ENCODE measurements around the gene CUX1.

GRCh38 chr7:101819183-101819582 is 1.8 kb downstream of the CUX1 start:
- no peak for TF ChIP-seq CTCF (IDR thresholded peaks at IDR 0.05 in 2 of 3, conservative IDR thresholded peaks at IDR 0.05 in 1 of 3; ENCODE audit: control insufficient read depth in 2 of 3, extremely low read depth in 1 of 3, insufficient read depth in 1 of 3, low read depth in 3 of 3, low read length in 3 of 3)
- no peak for TF ChIP-seq BACH1 (IDR thresholded peaks at IDR 0.05; ENCODE audit: borderline replicate concordance)
- no peak for TF ChIP-seq HCFC1 (IDR thresholded peaks at IDR 0.05; ENCODE audit: low read length)
- no peak for TF ChIP-seq EZH2 (IDR thresholded peaks at IDR 0.05; ENCODE audit: borderline replicate concordance, control insufficient read depth, low read depth, low read length)
- no peak for TF ChIP-seq EGR1 (IDR thresholded peaks at IDR 0.05; ENCODE audit: borderline replicate concordance in 1 of 2, low read depth in 2 of 2, low read length in 2 of 2)
